Measurements from ENCODE around the gene DLGAP4.

Gene DLGAP4

GRCh38 chr20:36331209-36331608 is 25.1 kb downstream of the DLGAP4 start:
- DNase-seq: no peak

GRCh38 chr20:36333841-36334240 is 27.7 kb downstream of the DLGAP4 start:
- DNase-seq: no peak

GRCh38 chr20:36334281-36335205 is 28.4 kb downstream of the DLGAP4 start:
- DNase-seq: no peak

- DNase-seq: no peak
Measured at GRCh38 chr20:36335206-36335870, 29.2 kb downstream of the DLGAP4 start.

- DNase-seq: no peak
Measured at GRCh38 chr20:36336204-36336603, 30.1 kb downstream of the DLGAP4 start.

GRCh38 chr20:36336954-36337704 is 31.0 kb downstream of the DLGAP4 start:
- DNase-seq: no peak

- no peak for DNase-seq
Measured at GRCh38 chr20:36337886-36338285, 31.7 kb downstream of the DLGAP4 start.

GRCh38 chr20:36339646-36340592 is 33.8 kb downstream of the DLGAP4 start:
- no peak for DNase-seq

GRCh38 chr20:36340593-36340990 is 34.5 kb downstream of the DLGAP4 start:
- DNase-seq: no peak

- DNase-seq: no peak
Measured at GRCh38 chr20:36341331-36342020, 35.3 kb downstream of the DLGAP4 start.

- no peak for DNase-seq
Measured at GRCh38 chr20:36342331-36343120, 36.4 kb downstream of the DLGAP4 start.

GRCh38 chr20:36343641-36344040 is 37.5 kb downstream of the DLGAP4 start:
- no peak for DNase-seq

- peak in 1 of 2 donors; percentile 2 for DNase-seq
Measured at GRCh38 chr20:36344517-36345132, 38.5 kb downstream of the DLGAP4 start.

GRCh38 chr20:36346256-36346655 is 40.1 kb downstream of the DLGAP4 start:
- DNase-seq: no peak

GRCh38 chr20:36349384-36350170 is 43.4 kb downstream of the DLGAP4 start:
- no peak for DNase-seq

- DNase-seq: no peak
Measured at GRCh38 chr20:36350439-36350838, 44.3 kb downstream of the DLGAP4 start.

GRCh38 chr20:36351937-36352336 is 45.8 kb downstream of the DLGAP4 start:
- no peak for DNase-seq

- no peak for DNase-seq
Measured at GRCh38 chr20:36352843-36353553, 46.9 kb downstream of the DLGAP4 start.

- no peak for DNase-seq
Measured at GRCh38 chr20:36353740-36354139, 47.6 kb downstream of the DLGAP4 start.

All from CD4-positive, alpha-beta T cell treated with Interleukin-4 for 1 hour (primary cell).